ENCODE results near the gene SYNDIG1.

GRCh38 chr20:24691901-24692351 lies 222.5 kb downstream of the SYNDIG1 start:
- TF ChIP-seq CTCF (conservative IDR thresholded peaks at IDR 0.05; ENCODE audit: low read length) (no peak), EZH2phosphoT487 (IDR thresholded peaks at IDR 0.05; ENCODE audit: borderline replicate concordance, low read depth, low read length) (no peak)
